PC-9 (cell line): Measurements from ENCODE around the gene TIMM13.

Source experiments
- CTCF ChIP-seq: fragments of 200-600 bp; sonication (generic); conservative IDR thresholded peaks from 2 replicates; pipeline ENCODE4 v1.6.1; 2017; ENCODE audit warnings: mixed run types, antibody characterized with exemption, mild to moderate bottlenecking, moderate library complexity
- EZH2 ChIP-seq: fragments of 200-600 bp; sonication (generic); IDR thresholded peaks from 2 replicates; pipeline ENCODE4 v1.8.0; 2017; ENCODE audit warnings: antibody characterized with exemption, low read depth

GRCh38 chr19:2394054-2394441 is 33.3 kb downstream of the TIMM13 start:
- TF ChIP-seq CTCF: no peak
- no peak for TF ChIP-seq EZH2
